Keratinocyte (primary cell): ENCODE measurements around the gene GFRA4.

Experiments
- EZH2 ChIP-seq: IDR thresholded peaks from one replicate; pipeline ENCODE4 v1.6.1; 2012; ENCODE audit warnings: inconsistent platforms, mild to moderate bottlenecking, low read length, moderate library complexity
- TF ChIP-seq, protein P1 (sequence below), 3 experiments: IDR thresholded peaks in 1 of 3; conservative IDR thresholded peaks in 1 of 3; optimal IDR thresholded peaks in 1 of 3; 2 replicates in 2 of 3; 3 replicates in 1 of 3; pipeline versions ENCODE3 to v1.5.1; 2011; ENCODE audit warnings: low read length in 3 of 3, mild to moderate bottlenecking in 3 of 3, moderate library complexity in 2 of 3, control low read depth in 1 of 3, inconsistent platforms in 1 of 3; ENCODE audit not compliant: insufficient read depth in 2 of 3; ENCODE audit errors: extremely low read depth in 1 of 3

DNA sequence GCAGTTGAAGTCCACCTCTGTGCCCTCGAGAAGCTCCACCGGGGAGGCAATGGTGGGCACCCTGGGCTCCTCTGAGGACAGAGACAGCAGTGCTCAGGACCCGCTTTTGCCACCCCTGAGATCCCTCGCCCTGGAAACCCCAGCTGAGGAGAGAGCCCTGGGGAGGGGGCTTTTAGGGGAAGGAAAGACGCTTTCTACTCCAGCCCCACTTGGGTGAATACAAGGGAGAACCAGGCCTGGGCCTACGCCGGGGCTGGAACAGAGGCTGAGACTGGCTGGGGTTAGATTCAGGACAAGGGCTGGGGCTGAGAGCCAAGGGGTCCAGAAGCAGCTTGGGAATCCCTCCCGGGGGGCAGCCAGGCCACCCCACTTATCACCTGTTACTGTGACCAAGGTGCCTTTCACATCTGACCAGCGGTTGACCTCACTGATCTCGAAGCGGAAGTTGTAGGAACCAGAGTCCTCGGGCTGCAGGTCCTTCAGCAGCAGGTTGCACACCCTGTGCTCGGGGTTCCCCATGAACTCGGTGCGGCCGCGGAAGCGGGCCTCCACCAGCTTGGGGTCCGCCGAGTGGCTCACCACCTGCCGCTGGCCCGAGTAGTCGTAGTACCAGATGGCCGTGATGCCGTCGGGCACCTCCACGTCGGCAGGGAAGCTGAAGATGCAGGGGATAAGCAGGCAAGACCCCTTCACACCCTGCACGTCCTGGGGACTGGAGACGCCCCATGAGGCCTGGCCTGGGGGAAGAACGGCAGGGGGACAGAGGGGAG, 43.0 kb upstream of the GFRA4 start:
- TF ChIP-seq, protein P1, sequence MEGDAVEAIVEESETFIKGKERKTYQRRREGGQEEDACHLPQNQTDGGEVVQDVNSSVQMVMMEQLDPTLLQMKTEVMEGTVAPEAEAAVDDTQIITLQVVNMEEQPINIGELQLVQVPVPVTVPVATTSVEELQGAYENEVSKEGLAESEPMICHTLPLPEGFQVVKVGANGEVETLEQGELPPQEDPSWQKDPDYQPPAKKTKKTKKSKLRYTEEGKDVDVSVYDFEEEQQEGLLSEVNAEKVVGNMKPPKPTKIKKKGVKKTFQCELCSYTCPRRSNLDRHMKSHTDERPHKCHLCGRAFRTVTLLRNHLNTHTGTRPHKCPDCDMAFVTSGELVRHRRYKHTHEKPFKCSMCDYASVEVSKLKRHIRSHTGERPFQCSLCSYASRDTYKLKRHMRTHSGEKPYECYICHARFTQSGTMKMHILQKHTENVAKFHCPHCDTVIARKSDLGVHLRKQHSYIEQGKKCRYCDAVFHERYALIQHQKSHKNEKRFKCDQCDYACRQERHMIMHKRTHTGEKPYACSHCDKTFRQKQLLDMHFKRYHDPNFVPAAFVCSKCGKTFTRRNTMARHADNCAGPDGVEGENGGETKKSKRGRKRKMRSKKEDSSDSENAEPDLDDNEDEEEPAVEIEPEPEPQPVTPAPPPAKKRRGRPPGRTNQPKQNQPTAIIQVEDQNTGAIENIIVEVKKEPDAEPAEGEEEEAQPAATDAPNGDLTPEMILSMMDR (optimal IDR thresholded peaks at IDR 0.05 in 1 of 3, IDR thresholded peaks at IDR 0.05 in 1 of 3, conservative IDR thresholded peaks at IDR 0.05 in 1 of 3; ENCODE audit: extremely low read depth in 1 of 3, insufficient read depth in 2 of 3, low read length in 3 of 3), result no peak
- TF ChIP-seq EZH2, result no peak
